ENCODE data around the gene SLC7A14.

Gene SLC7A14

GRCh38 chr3:170585937-170586310, at the start of gene SLC7A14:
Gene SLC7A14 (minus strand): TSS chr3:170586075. CDS start chr3:170526936, 59,139 bp downstream.
- no peak for DNase-seq (ENCODE audit: low read depth)

- DNase-seq (ENCODE audit: low read depth), result no peak
Observed at GRCh38 chr3:170635385-170635735, 49.5 kb upstream of the SLC7A14 start.

- DNase-seq (ENCODE audit: low read depth), result no peak
Observed at GRCh38 chr3:170634663-170635384, 48.9 kb upstream of the SLC7A14 start.

- DNase-seq (ENCODE audit: low read depth), result no peak
Observed at GRCh38 chr3:170633573-170633972, 47.7 kb upstream of the SLC7A14 start.

- no peak for DNase-seq (ENCODE audit: low read depth)
Observed at GRCh38 chr3:170632780-170633179, 46.9 kb upstream of the SLC7A14 start.

GRCh38 chr3:170631755-170632488, 46.0 kb upstream of the SLC7A14 start:
- DNase-seq (ENCODE audit: low read depth), result no peak

GRCh38 chr3:170623524-170623923, 37.6 kb upstream of the SLC7A14 start:
- no peak for DNase-seq (ENCODE audit: low read depth)

GRCh38 chr3:170622369-170623159, 36.7 kb upstream of the SLC7A14 start:
- DNase-seq (ENCODE audit: low read depth), result no peak

- DNase-seq (ENCODE audit: low read depth), result no peak
Observed at GRCh38 chr3:170621256-170621655, 35.4 kb upstream of the SLC7A14 start.

- DNase-seq (ENCODE audit: low read depth), result no peak
Observed at GRCh38 chr3:170614214-170614966, 28.5 kb upstream of the SLC7A14 start.

GRCh38 chr3:170611751-170612150, 25.9 kb upstream of the SLC7A14 start:
- DNase-seq (ENCODE audit: low read depth), result no peak

- no peak for DNase-seq (ENCODE audit: low read depth)
Observed at GRCh38 chr3:170610321-170610884, 24.5 kb upstream of the SLC7A14 start.

- no peak for DNase-seq (ENCODE audit: low read depth)
Observed at GRCh38 chr3:170608475-170608874, 22.6 kb upstream of the SLC7A14 start.

- no peak for DNase-seq (ENCODE audit: low read depth)
Observed at GRCh38 chr3:170606675-170607074, 20.8 kb upstream of the SLC7A14 start.

GRCh38 chr3:170605490-170605889, 19.6 kb upstream of the SLC7A14 start:
- no peak for DNase-seq (ENCODE audit: low read depth)

- DNase-seq (ENCODE audit: low read depth), result no peak
Observed at GRCh38 chr3:170603770-170604510, 18.1 kb upstream of the SLC7A14 start.

- no peak for DNase-seq (ENCODE audit: low read depth)
Observed at GRCh38 chr3:170602556-170602955, 16.7 kb upstream of the SLC7A14 start.

GRCh38 chr3:170600005-170600624, 14.2 kb upstream of the SLC7A14 start:
- no peak for DNase-seq (ENCODE audit: low read depth)

GRCh38 chr3:170599091-170599490, 13.2 kb upstream of the SLC7A14 start:
- DNase-seq (ENCODE audit: low read depth), result no peak

- no peak for DNase-seq (ENCODE audit: low read depth)
Observed at GRCh38 chr3:170598091-170598502, 12.2 kb upstream of the SLC7A14 start.

- no peak for DNase-seq (ENCODE audit: low read depth)
Observed at GRCh38 chr3:170594528-170594927, 8.7 kb upstream of the SLC7A14 start.

Data from activated T-helper 9 cell treated with anti-CD3 and anti-CD28 coated beads, Interleukin-2, amount 50 U/mL, for 16 hours (primary cell).